KG1 (cell line): Measurements from ENCODE around the gene STAB1.
A peak's percentile ranks its signal among the peaks of the same experiment; 100 is the strongest.

Experiments used
- DNase-seq: peaks from one replicate; lab custom pipeline; 2025; lab: John Stamatoyannopoulos, UW

The STAB1 gene

DNA sequence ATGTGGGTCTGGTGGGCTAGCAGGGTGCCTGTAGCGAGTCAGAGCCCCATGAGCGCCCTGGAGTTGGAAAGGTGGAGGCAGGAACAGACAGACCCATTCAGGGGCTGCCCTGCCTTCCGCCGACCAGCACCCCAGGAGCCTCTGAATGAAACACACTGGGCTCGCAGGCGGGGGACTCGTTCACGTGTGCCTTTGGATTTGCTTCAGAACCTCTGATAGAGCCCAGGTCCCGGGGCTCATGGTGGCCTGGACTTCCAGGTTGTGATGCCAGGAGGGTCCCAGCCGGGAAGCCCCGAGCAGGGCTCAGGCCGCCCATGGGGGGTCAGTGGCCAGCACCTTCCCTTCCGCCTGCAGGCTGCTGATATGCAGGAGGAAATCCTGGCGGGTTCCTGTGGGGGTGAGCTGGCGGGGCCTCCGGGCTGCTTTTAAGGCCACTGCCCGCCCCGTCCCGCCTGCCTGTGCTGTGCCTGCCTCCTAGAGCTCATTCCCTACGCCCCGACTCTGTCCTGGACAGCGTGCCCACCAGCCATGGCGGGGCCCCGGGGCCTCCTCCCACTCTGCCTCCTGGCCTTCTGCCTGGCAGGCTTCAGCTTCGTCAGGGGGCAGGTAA is at the start of gene STAB1:
TSS of gene STAB1 (plus strand) at position 453 of the 610 bp plus-strand sequence. CDS start at position 529, 76 bp downstream.
- DNase-seq, result peak; percentile 27

DNA sequence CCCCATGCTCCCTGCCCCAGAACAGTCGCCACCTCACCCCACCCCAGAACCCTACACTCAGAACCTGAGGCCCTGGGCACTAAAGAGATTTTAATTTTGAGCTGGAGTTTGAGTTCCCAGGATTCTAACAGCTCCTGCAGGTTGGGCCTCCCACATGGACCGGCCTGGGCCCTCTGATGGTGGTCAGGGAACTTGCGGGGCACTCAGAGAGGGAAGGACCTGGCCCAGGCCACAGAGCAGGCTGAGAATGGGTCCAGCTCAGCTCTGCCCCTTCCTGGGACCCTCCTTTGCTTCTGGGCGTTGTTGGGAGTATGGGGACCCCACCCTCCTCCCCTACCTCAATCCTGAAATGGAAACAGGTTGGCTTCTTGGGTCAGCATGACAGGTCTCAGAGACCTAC is 49.1 kb upstream of the STAB1 start:
- no peak for DNase-seq

DNA sequence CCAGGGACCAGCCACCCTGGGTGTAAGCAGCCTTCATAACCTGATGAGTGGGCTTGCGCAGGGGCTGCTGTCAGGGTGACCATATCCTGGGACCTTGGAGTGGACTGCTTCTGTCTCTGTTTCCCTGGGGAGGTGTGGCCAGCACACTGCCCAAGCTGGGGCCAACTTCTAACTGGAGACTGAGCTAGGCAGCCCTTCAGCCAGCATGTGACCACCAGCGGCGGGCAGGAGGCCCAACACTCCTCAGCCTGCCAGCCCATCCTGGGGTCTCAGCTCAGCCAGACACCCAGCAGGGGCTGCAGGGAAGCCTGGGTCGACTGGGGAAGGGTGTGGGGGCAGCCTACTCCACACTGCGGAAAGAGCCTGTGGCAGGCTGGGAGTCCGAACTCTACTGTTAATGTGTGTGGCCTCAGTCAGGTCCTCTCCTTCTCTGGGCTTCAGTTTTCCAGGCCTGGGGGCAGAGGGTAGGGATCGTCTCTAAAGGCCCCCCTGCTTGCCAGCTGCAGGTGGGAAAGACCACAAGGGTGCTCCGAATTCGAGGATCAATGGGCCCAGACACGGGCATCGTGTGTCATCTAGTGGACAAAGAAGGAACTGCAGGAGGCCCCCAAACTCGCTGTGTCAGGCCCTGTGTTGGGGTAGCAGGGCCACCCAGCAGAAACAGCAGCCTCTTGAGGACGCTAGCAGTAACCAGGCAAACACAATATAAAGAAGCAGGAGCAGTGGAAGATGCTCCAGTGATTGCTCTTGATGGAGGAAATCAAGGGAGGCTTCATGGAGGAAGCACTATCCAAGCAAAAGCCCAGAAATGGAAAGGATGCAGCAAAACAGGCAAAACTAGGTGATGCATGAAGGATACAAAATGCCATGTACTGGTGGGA is 48.3 kb upstream of the STAB1 start:
- DNase-seq, result peak; percentile 87

DNA sequence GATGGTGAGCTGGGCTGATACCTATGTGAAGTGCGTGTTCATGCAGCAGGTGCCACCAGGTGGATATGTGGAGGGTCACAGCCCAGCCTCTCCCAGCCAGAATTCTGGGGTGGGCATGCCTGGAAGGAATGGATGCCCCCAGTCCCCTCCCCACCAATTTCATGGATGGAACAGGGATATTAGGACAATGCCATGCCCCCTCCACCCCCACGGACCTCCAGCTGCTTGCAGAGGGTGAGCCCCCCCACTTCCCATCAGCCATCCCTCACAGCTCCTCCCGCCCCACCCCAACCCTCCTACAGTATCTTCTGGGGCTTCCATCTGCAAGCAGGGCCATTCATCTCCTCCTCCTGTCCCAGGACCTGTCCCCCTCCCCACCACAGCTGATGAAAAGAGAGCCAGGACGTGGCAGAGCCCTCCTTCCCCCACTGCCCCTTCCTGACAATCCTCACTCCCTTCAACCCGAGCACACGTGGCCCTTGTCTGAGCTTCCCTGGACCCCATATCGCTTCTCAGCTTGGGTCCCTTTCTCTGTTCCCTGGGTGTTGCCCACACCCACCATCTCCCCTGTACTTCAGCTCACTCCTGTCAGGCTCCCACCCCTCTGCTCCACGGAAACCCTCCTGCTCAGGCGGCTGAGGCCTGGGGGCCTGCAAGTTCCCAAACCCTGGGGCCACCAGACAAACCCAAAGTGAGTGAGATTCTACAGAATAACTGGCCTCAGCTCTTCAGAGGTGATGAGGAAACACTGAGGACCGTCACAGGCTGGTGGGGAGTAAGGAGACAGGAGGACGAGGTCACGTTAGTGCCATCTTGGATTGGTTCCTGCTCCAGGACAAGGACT is 47.4 kb upstream of the STAB1 start:
- DNase-seq, result no peak

GRCh38 chr3:52450489-52451236 is 44.5 kb upstream of the STAB1 start:
- DNase-seq, result no peak

DNA sequence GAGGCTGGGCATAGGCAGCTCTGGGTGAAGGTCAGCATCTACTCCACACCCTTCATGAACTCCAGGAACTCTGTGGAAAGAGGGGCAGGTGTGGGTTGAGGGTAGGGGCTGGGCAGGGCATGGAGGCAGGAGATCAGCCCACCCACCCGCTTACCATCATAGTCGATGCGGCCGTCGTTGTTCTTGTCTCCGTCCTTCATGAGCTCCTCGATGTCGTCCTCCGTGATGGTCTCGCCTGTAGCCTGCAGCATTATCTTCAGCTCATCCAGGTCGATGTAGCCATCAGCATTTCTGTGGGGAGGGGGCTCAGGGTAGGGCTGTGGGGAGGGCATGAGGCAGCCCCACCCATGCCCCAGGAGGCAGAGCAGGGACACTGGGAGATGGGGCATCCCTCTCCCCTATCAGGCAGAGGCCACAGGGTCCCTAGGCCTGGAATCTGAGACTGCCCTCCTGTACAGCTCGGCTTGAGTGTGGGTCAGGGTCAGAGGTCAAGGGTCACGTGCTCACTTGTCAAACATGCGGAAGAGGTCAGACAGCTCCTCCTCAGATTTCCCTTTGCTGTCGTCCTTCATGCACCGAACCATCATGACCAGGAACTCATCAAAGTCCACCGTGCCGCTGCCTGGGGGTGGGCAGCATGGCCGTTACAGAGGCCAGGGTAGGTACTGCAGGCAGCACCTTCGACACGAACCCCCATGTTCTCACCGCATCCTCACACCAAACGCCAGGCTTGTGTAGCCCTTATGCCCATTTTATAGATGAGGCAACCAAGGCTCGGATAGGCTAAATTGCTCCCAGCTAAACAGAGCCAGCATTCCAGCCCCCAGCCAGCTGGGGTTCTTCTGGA is 43.7 kb upstream of the STAB1 start:
- no peak for DNase-seq

- DNase-seq, result no peak
Measured at GRCh38 chr3:52452126-52452525, 43.0 kb upstream of the STAB1 start.

DNA sequence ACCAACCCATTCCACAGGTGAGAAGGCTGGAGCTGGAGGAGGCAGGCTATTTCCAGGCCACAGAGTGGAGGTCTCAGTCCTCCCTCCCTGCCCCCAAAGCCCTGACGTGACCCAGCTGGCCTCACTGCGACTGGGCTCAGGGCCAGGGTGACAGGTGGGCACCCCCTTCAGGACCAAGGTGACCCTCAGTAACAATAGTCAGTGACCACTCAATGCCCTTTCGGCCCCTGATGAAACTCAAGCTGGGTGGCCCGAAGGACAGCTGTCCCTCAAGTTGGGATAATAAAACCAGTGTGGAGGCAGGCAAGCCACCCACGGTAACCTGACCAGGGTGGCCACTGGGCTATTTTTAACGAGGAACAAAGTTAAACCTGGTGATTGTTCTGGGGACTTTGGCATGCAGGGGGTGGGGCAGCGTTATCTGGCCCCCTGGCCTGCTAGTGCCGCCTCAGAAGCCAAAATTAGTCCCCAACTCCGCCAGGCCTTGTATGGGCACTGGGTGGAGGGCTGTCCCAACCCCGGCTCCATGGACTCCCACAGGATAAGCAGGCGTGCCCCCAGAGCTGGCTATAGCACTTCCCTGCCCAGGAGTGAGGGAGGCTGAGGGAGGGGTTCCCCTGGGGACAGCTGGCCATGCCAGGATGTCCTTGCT is 42.4 kb upstream of the STAB1 start:
- no peak for DNase-seq

DNA sequence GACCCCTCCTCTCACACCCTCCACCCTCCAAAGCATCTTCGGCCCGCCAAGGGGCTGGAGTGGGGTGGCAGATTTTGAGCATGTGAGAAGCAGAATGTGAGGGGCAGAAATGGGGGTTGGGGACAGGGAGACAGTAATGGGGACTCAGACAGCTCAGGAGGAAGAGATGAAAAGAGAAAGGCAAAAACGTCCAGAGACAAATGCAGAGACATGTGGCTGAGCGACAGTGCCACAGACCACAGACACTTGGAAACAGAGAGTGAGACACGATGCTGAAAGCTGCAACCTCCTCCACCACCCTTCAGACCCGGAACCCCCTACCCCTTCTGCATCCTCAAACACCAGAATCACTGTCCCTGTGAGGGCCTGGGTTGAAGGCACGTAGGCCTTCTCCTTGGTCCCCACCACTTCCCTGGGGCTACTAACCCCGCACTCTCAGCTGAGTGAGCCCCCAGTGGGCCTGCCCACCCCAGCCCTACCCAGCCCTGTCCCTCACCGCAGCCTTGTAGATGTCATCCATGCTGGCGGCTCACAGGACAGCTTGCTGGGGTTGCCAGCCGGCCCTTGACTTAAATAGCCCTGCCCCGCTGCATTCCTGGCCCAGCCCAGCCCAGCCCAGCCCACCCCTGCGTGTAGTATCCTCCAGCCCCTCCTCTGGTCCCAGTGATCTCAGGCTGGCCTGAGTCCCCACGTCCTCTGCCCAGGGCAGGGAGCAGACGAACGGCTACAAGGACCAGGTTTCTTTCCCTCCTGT is 41.5 kb upstream of the STAB1 start, which contains the start of gene TNNC1:
TSS of gene TNNC1 (minus strand) at position 546 of the 754 bp plus-strand sequence. CDS start at position 520, 26 bp downstream.
- no peak for DNase-seq

- DNase-seq, result no peak
Measured at GRCh38 chr3:52454250-52454937, 40.7 kb upstream of the STAB1 start.

- no peak for DNase-seq
Measured at GRCh38 chr3:52454938-52455282, 40.2 kb upstream of the STAB1 start.

- peak; percentile 73 for DNase-seq
Measured at GRCh38 chr3:52455283-52456168, 39.6 kb upstream of the STAB1 start, which contains the start of gene NISCH. Gene NISCH (plus strand): TSS chr3:52455604. CDS start chr3:52455642, 38 bp downstream.

DNA sequence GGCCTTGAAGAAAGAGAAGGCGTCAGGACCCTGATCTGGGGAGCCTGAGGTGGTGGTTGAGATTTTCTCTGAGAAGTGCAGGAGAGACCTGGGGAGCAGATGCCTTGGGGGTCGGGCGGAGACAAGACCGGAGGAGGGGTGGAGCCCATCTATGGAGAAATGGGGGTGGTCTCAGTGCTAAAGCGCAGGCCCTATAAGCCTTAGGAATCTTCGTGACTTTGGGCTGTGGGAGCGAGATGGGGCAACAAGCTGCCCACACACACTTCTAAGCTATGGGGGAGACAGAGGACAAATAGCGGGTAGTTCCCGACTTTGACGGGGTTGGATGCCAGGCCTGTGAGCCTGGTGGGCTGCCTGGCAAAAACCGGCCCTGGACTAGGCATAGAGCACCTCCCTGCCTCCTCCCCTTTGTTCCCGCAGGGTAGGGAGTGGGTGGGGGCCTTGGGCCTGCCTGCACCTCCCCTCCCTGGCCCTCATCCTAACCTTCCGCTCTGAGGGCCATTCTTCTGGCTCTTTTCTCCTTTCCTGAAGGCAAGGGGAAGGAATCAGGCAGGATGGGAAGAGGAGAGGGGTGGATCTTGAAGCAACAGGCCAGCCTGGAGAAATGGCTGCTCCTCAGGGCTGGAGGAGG is 38.9 kb upstream of the STAB1 start:
- DNase-seq, result no peak

DNA sequence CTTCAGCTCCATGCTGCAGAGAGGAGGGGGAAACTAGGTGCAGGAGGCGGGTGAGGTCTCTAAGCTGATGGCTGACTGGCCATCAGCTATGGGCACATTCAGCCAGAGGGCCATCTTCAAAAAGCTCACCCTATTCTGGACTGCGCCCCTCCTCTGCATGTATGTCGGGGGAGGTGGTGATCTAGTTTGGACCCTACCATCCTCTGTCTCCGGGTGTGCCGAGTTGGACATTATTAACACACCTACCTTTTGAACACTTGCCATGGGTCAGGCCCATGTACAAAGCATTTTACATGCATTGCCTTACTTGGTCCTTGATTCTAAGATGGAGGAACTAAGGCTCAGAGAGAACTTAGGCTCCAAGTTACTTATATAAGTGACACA is 38.3 kb upstream of the STAB1 start:
- no peak for DNase-seq

DNA sequence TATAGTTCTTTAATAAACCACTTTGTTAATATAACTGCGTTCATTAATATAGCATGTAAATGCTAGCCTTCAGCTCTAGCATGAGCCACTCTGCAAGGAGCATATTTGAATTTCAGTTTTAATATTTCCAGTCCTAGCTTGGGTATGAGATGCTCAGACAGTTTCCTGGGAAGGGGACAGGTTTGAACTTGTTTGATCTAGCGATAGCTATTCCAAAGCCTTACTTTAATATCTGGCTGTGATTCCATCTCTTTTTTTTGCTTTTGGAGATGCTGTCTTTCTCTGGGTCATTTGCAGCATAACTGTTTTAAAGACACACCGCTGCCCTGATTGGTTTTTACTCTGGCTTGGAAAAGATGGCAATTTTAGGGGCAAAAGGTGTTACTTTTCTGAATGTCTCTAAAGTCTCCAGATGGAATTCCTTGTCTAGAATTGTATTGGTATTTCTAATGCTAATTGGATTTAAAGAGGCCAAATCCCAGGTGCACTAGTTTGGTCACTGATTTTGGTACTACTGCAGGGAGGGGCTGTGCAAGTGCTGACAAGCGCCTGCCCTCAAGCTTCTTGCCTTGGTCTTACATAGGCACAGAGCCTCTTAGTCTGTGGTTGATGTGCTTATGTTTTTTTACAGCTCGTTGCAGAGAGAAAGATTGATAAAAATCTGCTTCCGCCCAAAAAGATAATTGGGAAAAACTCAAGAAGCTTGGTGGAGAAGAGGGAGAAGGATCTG is 36.9 kb upstream of the STAB1 start:
- no peak for DNase-seq

- DNase-seq, result no peak
Measured at GRCh38 chr3:52458770-52459545, 36.2 kb upstream of the STAB1 start.
